ENCODE measurements around the gene RAPGEF5. TPM values are rescaled to one million over a fixed set of nuclear protein-coding genes. Genes with fewer than 3 reads are reported as not detected.

Gene RAPGEF5
- total and polyA plus RNA-seq, 2 donors (not counting 3 experiments of a cell fraction or from before 2014, with no cell fraction given), result 10.0 to 43.2 TPM

- FAIRE-seq, result no peak
- no peak overlapping the region for H3K4me2 ChIP-seq (ENCODE audit: insufficient read depth, low read length)
- no TSS peak for BruUV-seq (replicated peaks)
These were observed 13.3 kb downstream of the RAPGEF5 start for GRCh38 chr7:22343612-22344011.

DNA sequence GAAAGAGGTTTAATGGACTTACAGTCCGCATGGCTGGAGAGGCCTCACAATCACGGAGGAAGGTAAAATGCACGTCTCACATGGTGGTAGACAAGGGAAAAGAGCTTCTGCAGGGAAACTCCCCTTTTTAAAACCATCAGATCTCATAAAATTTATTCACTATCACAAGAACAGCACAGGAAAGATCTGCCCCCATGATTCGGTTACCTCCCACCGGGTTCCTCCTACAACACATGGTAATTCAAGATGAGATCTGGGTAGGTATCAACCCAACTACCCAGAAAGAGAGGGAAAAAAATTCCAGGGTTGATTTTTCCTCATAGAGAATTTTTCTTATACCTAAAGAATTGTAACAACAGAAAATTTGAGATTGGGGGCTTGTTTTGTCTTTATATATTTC is 13.9 kb downstream of the RAPGEF5 start:
- ChIA-PET POLR2A (no interaction called here), CTCF (no interaction called here)
- H3K4me1 ChIP-seq (ENCODE audit: control insufficient read depth, extremely low read depth, insufficient read depth, low read length), result no peaks in the 10 kb centered on the region
- DNase-seq (ENCODE audit: low read depth, low spot score), result no peak
- H2AFZ ChIP-seq (ENCODE audit: low read depth, low read length), result no peak overlapping the region
- H3K9ac ChIP-seq (replicated peaks; ENCODE audit: extremely low read depth, insufficient read depth, low read length), result no peak overlapping the region
- no peak overlapping the region for H3K27ac ChIP-seq (ENCODE audit: insufficient read depth, low read depth, low read length)
- BruUV-seq (replicated peaks), result no TSS peak
- intact Hi-C loops (cut with micrococcal nuclease), result no loop called here
- no peaks in the 10 kb centered on the region for H4K20me1 ChIP-seq (replicated peaks; ENCODE audit: control insufficient read depth, extremely low read depth, insufficient read depth, low read length)
- no peak overlapping the region for H3K4me2 ChIP-seq (ENCODE audit: insufficient read depth, low read length)
- no peaks in the 10 kb centered on the region for H3K79me2 ChIP-seq (ENCODE audit: control insufficient read depth, insufficient read depth, low read length)
- peak; percentile 26 for FAIRE-seq
- H3K9me1 ChIP-seq (replicated peaks; ENCODE audit: control insufficient read depth, extremely low read depth, insufficient read depth, low read length), result no peaks in the 10 kb centered on the region
- dilution Hi-C loops (cut with MboI; ENCODE audit: extremely low pct_ligation_motif_present, low sequenced_read_pairs), result no loop called here
- no peak overlapping the region for H3K4me3 ChIP-seq (replicated peaks in 1 of 3; ENCODE audit: insufficient read depth in 1 of 3, low read depth in 1 of 3, low read length in 3 of 3)
- H3K36me3 ChIP-seq (ENCODE audit: control insufficient read depth in 2 of 2, extremely low read depth in 1 of 2, insufficient read depth in 2 of 2, low read length in 2 of 2), result no peaks in the 10 kb centered on the region
- H3K27me3 ChIP-seq (ENCODE audit: control insufficient read depth in 2 of 2, insufficient read depth in 2 of 2, low read length in 2 of 2), result no peaks in the 10 kb centered on the region
- TF ChIP-seq POLR2A (IDR thresholded peaks at IDR 0.05; ENCODE audit: low read depth, low read length) (no peak), EZH2 (IDR thresholded peaks at IDR 0.05; ENCODE audit: borderline replicate concordance, low read depth, low read length, severe bottlenecking) (no peak), FOS (IDR thresholded peaks at IDR 0.05; ENCODE audit: borderline replicate concordance, insufficient read depth, low read length) (no peak), JUN (IDR thresholded peaks at IDR 0.05; ENCODE audit: borderline replicate concordance, insufficient read depth, insufficient read length, low read depth) (no peak), GATA2 (IDR thresholded peaks at IDR 0.05; ENCODE audit: insufficient read depth, insufficient read length, low read depth, low read length) (no peak), MYC (IDR thresholded peaks at IDR 0.05; ENCODE audit: low read depth, low read length) (no peak), POLR2AphosphoS5 (IDR thresholded peaks at IDR 0.05; ENCODE audit: insufficient read depth, low read depth, low read length) (no peak)
- TF ChIP-seq, protein P1, sequence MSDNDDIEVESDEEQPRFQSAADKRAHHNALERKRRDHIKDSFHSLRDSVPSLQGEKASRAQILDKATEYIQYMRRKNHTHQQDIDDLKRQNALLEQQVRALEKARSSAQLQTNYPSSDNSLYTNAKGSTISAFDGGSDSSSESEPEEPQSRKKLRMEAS (IDR thresholded peaks at IDR 0.05; ENCODE audit: insufficient read depth, insufficient read length), result no peak
- TF ChIP-seq, protein P2, sequence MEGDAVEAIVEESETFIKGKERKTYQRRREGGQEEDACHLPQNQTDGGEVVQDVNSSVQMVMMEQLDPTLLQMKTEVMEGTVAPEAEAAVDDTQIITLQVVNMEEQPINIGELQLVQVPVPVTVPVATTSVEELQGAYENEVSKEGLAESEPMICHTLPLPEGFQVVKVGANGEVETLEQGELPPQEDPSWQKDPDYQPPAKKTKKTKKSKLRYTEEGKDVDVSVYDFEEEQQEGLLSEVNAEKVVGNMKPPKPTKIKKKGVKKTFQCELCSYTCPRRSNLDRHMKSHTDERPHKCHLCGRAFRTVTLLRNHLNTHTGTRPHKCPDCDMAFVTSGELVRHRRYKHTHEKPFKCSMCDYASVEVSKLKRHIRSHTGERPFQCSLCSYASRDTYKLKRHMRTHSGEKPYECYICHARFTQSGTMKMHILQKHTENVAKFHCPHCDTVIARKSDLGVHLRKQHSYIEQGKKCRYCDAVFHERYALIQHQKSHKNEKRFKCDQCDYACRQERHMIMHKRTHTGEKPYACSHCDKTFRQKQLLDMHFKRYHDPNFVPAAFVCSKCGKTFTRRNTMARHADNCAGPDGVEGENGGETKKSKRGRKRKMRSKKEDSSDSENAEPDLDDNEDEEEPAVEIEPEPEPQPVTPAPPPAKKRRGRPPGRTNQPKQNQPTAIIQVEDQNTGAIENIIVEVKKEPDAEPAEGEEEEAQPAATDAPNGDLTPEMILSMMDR (IDR thresholded peaks at IDR 0.05; ENCODE audit: extremely low read depth in 1 of 2, insufficient read depth in 1 of 2, low read depth in 1 of 2, low read length in 2 of 2), result no peak
- no peaks in the 10 kb centered on the region for H3K9me3 ChIP-seq (replicated peaks; ENCODE audit: control insufficient read depth, insufficient read depth, low read length)

More at GRCh38 chr7:22343612-22344011, 13.3 kb downstream of the RAPGEF5 start:
- Histone ChIP-seq H2AFZ (ENCODE audit: low read depth, low read length) (no peak overlapping the region), H3K27me3 (ENCODE audit: control insufficient read depth in 2 of 2, insufficient read depth in 2 of 2, low read length in 2 of 2) (no peaks in the 10 kb centered on the region), H3K79me2 (ENCODE audit: control insufficient read depth, insufficient read depth, low read length) (no peaks in the 10 kb centered on the region), H3K36me3 (ENCODE audit: control insufficient read depth in 2 of 2, extremely low read depth in 1 of 2, insufficient read depth in 2 of 2, low read length in 2 of 2) (no peaks in the 10 kb centered on the region), H3K9me3 (replicated peaks; ENCODE audit: control insufficient read depth, insufficient read depth, low read length) (no peaks in the 10 kb centered on the region), H3K9ac (replicated peaks; ENCODE audit: extremely low read depth, insufficient read depth, low read length) (no peak overlapping the region), H3K27ac (ENCODE audit: insufficient read depth, low read depth, low read length) (no peak overlapping the region), H3K4me3 (replicated peaks in 1 of 3; ENCODE audit: insufficient read depth in 1 of 3, low read depth in 1 of 3, low read length in 3 of 3) (no peak overlapping the region), H3K9me1 (replicated peaks; ENCODE audit: control insufficient read depth, extremely low read depth, insufficient read depth, low read length) (no peaks in the 10 kb centered on the region), H3K4me1 (ENCODE audit: control insufficient read depth, extremely low read depth, insufficient read depth, low read length) (no peaks in the 10 kb centered on the region), H4K20me1 (replicated peaks; ENCODE audit: control insufficient read depth, extremely low read depth, insufficient read depth, low read length) (no peaks in the 10 kb centered on the region)
- intact Hi-C loops (cut with micrococcal nuclease) (no loop called here), dilution Hi-C loops (cut with MboI; ENCODE audit: extremely low pct_ligation_motif_present, low sequenced_read_pairs) (no loop called here)
- no peak for DNase-seq (ENCODE audit: low read depth, low spot score)
- CTCF ChIA-PET, result no interaction called here
- POLR2A ChIA-PET, result no interaction called here
- TF ChIP-seq GATA2 (IDR thresholded peaks at IDR 0.05; ENCODE audit: insufficient read depth, insufficient read length, low read depth, low read length), result no peak
- TF ChIP-seq, protein P1 (IDR thresholded peaks at IDR 0.05; ENCODE audit: insufficient read depth, insufficient read length), result no peak
- no peak for TF ChIP-seq FOS (IDR thresholded peaks at IDR 0.05; ENCODE audit: borderline replicate concordance, insufficient read depth, low read length)
- no peak for TF ChIP-seq POLR2A (IDR thresholded peaks at IDR 0.05; ENCODE audit: low read depth, low read length)
- TF ChIP-seq EZH2 (IDR thresholded peaks at IDR 0.05; ENCODE audit: borderline replicate concordance, low read depth, low read length, severe bottlenecking), result no peak
- TF ChIP-seq POLR2AphosphoS5 (IDR thresholded peaks at IDR 0.05; ENCODE audit: insufficient read depth, low read depth, low read length), result no peak
- TF ChIP-seq MYC (IDR thresholded peaks at IDR 0.05; ENCODE audit: low read depth, low read length), result no peak
- TF ChIP-seq JUN (IDR thresholded peaks at IDR 0.05; ENCODE audit: borderline replicate concordance, insufficient read depth, insufficient read length, low read depth), result no peak

Data from endothelial cell of umbilical vein (primary cell).